WTC11 (cell line): ENCODE results near the gene PNMA6A. TPM values are rescaled to one million over a fixed set of nuclear protein-coding genes. Genes with fewer than 3 reads are reported as not detected.

Experiments
- ATAC-seq: fragments of 200-7000 bp; cut with Tn5 transposase; 2 replicates; pipeline ENCODE4 v1.10.0; 2021; ENCODE audit warnings: mild to moderate bottlenecking, moderate library complexity
- CTCF ChIA-PET: fragments of 300-600 bp; sonication (Branson Sonifier 250); formaldehyde crosslinking; loops from one replicate; lab custom pipeline; 2021; ENCODE audit warnings: antibody characterized with exemption; lab: Charles Lee
- POLR2A ChIA-PET: fragments of 350-600 bp; sonication (Branson Sonifier 250); formaldehyde crosslinking; loops from one replicate; lab custom pipeline; 2021; ENCODE audit warnings: antibody characterized with exemption; lab: Charles Lee
- DNase-seq: peaks from one replicate; pipeline ENCODE4 v3.0.0; 2021; ENCODE audit warnings: low spot score
- H3K27ac Mint-ChIP-seq: 2 replicates; pipeline ENCODE4 v1.8.0; 2021; ENCODE audit warnings: mixed read lengths
- H3K27me3 Mint-ChIP-seq: 2 replicates; pipeline ENCODE4 v1.8.0; 2021; ENCODE audit warnings: low read depth, mild to moderate bottlenecking, moderate library complexity, mixed read lengths
- H3K36me3 Mint-ChIP-seq: 2 replicates; pipeline ENCODE4 v1.8.0; 2021; ENCODE audit warnings: mixed read lengths
- H3K4me1 Mint-ChIP-seq: 2 replicates; pipeline ENCODE4 v1.8.0; 2022; ENCODE audit warnings: mixed read lengths
- H3K4me3 Mint-ChIP-seq: 2 replicates; pipeline ENCODE4 v1.8.0; 2021; ENCODE audit warnings: mild to moderate bottlenecking, moderate library complexity, mixed read lengths
- H3K9me3 Mint-ChIP-seq: 2 replicates; pipeline ENCODE4 v1.8.0; 2021; ENCODE audit warnings: mixed read lengths
- EMX1 ChIP-seq: fragments of 250-450 bp; sonication (Bioruptor Pico); IDR thresholded peaks from 2 replicates; pipeline ENCODE4 v1.8.0; 2021; ENCODE audit warnings: mild to moderate bottlenecking
- GABPB1 ChIP-seq: sonication (generic); formaldehyde crosslinking; IDR thresholded peaks from 2 replicates; pipeline ENCODE4 v1.8.1; 2023; ENCODE audit warnings: mild to moderate bottlenecking, missing genetic modification reagents
- MYBL2 ChIP-seq: sonication (generic); formaldehyde crosslinking; IDR thresholded peaks from 2 replicates; pipeline ENCODE4 v1.8.1; 2023; ENCODE audit warnings: mild to moderate bottlenecking, moderate library complexity, missing genetic modification reagents
- NFE2L1 ChIP-seq: sonication (generic); formaldehyde crosslinking; IDR thresholded peaks from 2 replicates; pipeline ENCODE4 v1.8.1; 2023; ENCODE audit warnings: missing genetic modification reagents
- NR1H2 ChIP-seq: sonication (generic); formaldehyde crosslinking; IDR thresholded peaks from 2 replicates; pipeline ENCODE4 v1.9.0; 2021; ENCODE audit warnings: mild to moderate bottlenecking, moderate library complexity, missing genetic modification reagents
- SOX15 ChIP-seq: fragments of 250-450 bp; sonication (Bioruptor Pico); IDR thresholded peaks from 2 replicates; pipeline ENCODE4 v1.9.0; 2021; ENCODE audit warnings: mild to moderate bottlenecking
- ZNF396 ChIP-seq: fragments of 250-450 bp; sonication (Bioruptor Pico); IDR thresholded peaks from 2 replicates; pipeline ENCODE4 v1.8.0; 2021; ENCODE audit warnings: mild to moderate bottlenecking, moderate library complexity, borderline replicate concordance
- total RNA-seq: library from RNA; stranded (reverse); gene quantifications from 3 replicates; pipeline ENCODE4 v1.2.3, GENCODE V29; 2021
- TF ChIP-seq, protein P1 (sequence below): sonication (generic); formaldehyde crosslinking; IDR thresholded peaks from 2 replicates; pipeline ENCODE4 v1.8.1; 2023; ENCODE audit warnings: mild to moderate bottlenecking, moderate library complexity, missing genetic modification reagents
- TF ChIP-seq, protein P2 (sequence below): sonication (generic); formaldehyde crosslinking; IDR thresholded peaks from 2 replicates; pipeline ENCODE4 v1.8.1; 2022; ENCODE audit warnings: mild to moderate bottlenecking, moderate library complexity, missing genetic modification reagents
- TF ChIP-seq, protein P3 (sequence below): sonication (generic); formaldehyde crosslinking; IDR thresholded peaks from 2 replicates; pipeline ENCODE4 v1.8.1; 2023; ENCODE audit warnings: mild to moderate bottlenecking, missing genetic modification reagents
- TF ChIP-seq, protein P4 (sequence below): sonication (generic); formaldehyde crosslinking; IDR thresholded peaks from 2 replicates; pipeline ENCODE4 v1.8.1; 2023; ENCODE audit warnings: mild to moderate bottlenecking, missing genetic modification reagents, moderate library complexity
- TF ChIP-seq, protein P5 (sequence below): sonication (generic); formaldehyde crosslinking; IDR thresholded peaks from 2 replicates; pipeline ENCODE4 v1.8.1; 2022; ENCODE audit warnings: low read depth, missing genetic modification reagents, borderline replicate concordance
- TF ChIP-seq, protein P6 (sequence below): fragments of 250-450 bp; sonication (Bioruptor Pico); conservative IDR thresholded peaks from 2 replicates; pipeline ENCODE4 v1.9.0; 2021; ENCODE audit warnings: mild to moderate bottlenecking
- TF ChIP-seq, protein P7 (sequence below): sonication (generic); formaldehyde crosslinking; conservative IDR thresholded peaks from 2 replicates; pipeline ENCODE4 v1.8.1; 2023; ENCODE audit warnings: mild to moderate bottlenecking, low read depth, missing genetic modification reagents, moderate library complexity
- TF ChIP-seq, protein P8 (sequence below): sonication (generic); formaldehyde crosslinking; IDR thresholded peaks from 2 replicates; pipeline ENCODE4 v1.8.1; 2022; ENCODE audit warnings: missing genetic modification reagents, borderline replicate concordance
- TF ChIP-seq, protein P9 (sequence below): sonication (generic); formaldehyde crosslinking; IDR thresholded peaks from 2 replicates; pipeline ENCODE4 v1.8.0; 2022; ENCODE audit warnings: missing genetic modification reagents

The PNMA6A gene
- total RNA-seq, 1 experiment from 2014 or later = 4.4 TPM

DNA sequence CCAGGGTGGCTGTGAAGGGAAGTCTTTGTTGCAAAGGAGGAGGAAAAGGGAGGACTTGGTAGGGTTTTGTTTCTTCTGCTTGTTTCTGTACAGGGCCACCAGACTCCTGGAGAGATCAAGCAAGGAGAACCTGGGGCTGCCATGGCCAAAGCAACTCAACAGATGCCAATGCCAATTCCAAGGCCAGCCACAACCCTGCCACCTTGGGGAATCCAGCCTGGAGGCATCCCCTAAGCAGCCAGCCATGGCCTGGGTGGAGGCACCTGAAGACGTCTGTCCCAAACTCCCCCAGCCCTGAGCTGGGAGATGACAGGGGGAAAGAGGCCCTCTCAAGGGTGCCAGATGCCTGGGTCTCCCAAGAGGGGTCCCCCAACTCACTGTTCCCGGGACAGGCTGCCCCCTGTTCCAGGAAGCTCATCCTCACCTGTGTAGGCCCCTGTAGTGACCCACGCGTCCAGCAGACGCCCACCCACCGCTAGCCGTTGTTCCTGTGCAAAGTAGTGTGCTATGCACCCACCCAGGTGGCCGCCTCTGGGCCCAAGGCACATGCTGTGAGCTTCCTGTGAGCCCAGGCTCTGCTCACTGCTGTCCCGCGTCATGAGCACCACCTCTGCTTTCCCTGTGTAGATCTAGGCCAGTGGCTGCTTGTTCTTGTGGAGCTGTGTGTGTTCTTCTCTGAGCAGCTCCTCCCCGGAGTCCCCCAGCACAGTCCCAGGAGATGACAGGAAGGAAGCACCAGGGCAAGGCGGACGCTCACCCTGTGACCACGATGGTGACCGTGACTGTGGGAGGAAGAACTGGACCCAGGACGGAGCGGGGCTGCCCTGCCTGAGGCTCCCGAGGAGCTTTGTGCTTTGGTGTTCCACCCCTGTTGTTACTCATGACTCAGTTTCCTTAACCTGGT is 12.8 kb upstream of the PNMA6A start:
- Mint-ChIP-seq H3K36me3 (no peaks in the 10 kb centered on the region), H3K4me1 (peaks cover 8% of the 10 kb centered on the region), H3K9me3 (no peaks in the 10 kb centered on the region), H3K27ac (no peak overlapping the region), H3K27me3 (peaks cover 28% of the 10 kb centered on the region), H3K4me3 (no peak overlapping the region)
- POLR2A ChIA-PET = no interaction called here
- CTCF ChIA-PET = no interaction called here
- no peak for ATAC-seq
- no peak for DNase-seq
- no peak for TF ChIP-seq SOX15 (CRISPR knock-in tag)
- no peak for TF ChIP-seq NR1H2 (CRISPR knock-in tag)
- TF ChIP-seq, protein P1, sequence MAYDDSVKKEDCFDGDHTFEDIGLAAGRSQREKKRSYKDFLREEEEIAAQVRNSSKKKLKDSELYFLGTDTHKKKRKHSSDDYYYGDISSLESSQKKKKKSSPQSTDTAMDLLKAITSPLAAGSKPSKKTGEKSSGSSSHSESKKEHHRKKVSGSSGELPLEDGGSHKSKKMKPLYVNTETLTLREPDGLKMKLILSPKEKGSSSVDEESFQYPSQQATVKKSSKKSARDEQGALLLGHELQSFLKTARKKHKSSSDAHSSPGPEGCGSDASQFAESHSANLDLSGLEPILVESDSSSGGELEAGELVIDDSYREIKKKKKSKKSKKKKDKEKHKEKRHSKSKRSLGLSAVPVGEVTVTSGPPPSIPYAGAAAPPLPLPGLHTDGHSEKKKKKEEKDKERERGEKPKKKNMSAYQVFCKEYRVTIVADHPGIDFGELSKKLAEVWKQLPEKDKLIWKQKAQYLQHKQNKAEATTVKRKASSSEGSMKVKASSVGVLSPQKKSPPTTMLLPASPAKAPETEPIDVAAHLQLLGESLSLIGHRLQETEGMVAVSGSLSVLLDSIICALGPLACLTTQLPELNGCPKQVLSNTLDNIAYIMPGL (CRISPR knock-in tag) = no peak
- no peak for TF ChIP-seq MYBL2
- TF ChIP-seq, protein P2, sequence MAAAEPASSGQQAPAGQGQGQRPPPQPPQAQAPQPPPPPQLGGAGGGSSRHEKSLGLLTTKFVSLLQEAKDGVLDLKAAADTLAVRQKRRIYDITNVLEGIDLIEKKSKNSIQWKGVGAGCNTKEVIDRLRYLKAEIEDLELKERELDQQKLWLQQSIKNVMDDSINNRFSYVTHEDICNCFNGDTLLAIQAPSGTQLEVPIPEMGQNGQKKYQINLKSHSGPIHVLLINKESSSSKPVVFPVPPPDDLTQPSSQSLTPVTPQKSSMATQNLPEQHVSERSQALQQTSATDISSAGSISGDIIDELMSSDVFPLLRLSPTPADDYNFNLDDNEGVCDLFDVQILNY = no peak
- TF ChIP-seq, protein P3, sequence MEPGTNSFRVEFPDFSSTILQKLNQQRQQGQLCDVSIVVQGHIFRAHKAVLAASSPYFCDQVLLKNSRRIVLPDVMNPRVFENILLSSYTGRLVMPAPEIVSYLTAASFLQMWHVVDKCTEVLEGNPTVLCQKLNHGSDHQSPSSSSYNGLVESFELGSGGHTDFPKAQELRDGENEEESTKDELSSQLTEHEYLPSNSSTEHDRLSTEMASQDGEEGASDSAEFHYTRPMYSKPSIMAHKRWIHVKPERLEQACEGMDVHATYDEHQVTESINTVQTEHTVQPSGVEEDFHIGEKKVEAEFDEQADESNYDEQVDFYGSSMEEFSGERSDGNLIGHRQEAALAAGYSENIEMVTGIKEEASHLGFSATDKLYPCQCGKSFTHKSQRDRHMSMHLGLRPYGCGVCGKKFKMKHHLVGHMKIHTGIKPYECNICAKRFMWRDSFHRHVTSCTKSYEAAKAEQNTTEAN = no peak
- TF ChIP-seq ZNF396 (CRISPR knock-in tag) = no peak
- no peak for TF ChIP-seq GABPB1
- no peak for TF ChIP-seq NFE2L1
- TF ChIP-seq, protein P4, sequence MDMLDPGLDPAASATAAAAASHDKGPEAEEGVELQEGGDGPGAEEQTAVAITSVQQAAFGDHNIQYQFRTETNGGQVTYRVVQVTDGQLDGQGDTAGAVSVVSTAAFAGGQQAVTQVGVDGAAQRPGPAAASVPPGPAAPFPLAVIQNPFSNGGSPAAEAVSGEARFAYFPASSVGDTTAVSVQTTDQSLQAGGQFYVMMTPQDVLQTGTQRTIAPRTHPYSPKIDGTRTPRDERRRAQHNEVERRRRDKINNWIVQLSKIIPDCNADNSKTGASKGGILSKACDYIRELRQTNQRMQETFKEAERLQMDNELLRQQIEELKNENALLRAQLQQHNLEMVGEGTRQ (CRISPR knock-in tag) = no peak
- no peak for TF ChIP-seq EMX1 (CRISPR knock-in tag)
- TF ChIP-seq, protein P5, sequence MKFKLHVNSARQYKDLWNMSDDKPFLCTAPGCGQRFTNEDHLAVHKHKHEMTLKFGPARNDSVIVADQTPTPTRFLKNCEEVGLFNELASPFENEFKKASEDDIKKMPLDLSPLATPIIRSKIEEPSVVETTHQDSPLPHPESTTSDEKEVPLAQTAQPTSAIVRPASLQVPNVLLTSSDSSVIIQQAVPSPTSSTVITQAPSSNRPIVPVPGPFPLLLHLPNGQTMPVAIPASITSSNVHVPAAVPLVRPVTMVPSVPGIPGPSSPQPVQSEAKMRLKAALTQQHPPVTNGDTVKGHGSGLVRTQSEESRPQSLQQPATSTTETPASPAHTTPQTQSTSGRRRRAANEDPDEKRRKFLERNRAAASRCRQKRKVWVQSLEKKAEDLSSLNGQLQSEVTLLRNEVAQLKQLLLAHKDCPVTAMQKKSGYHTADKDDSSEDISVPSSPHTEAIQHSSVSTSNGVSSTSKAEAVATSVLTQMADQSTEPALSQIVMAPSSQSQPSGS = no peak
- TF ChIP-seq, protein P6, sequence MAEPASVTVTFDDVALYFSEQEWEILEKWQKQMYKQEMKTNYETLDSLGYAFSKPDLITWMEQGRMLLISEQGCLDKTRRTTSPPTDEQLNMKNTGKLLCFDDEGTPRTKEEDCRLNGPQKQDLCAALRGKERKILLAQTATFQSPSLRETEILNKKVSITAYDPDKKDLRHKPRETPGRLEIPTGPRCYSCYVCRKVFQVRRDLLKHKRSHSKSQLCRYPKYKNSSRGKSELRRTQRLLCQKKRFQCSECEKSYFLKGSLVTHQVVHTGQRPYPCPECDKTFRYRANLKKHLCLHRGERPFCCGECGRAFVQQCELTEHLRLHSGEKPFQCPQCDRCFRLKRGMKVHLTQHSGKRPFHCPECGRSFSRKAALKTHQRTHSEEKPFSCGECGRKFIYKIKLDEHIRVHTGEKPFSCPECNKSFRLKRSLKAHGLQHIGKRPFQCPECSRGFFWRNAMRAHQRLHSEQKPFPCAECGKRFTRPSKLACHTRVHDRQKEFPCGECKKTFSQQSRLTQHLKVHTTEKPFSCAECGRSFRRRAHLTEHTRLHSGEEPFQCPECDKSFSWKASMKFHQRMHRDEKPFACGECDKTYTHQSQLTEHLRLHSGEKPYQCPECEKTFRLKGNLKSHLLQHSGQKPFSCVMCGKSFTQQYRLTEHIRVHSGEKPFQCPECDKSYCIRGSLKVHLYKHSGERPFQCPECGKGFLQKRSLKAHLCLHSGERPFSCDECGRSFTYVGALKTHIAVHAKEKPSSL (CRISPR knock-in tag) = no peak
- TF ChIP-seq, protein P7, sequence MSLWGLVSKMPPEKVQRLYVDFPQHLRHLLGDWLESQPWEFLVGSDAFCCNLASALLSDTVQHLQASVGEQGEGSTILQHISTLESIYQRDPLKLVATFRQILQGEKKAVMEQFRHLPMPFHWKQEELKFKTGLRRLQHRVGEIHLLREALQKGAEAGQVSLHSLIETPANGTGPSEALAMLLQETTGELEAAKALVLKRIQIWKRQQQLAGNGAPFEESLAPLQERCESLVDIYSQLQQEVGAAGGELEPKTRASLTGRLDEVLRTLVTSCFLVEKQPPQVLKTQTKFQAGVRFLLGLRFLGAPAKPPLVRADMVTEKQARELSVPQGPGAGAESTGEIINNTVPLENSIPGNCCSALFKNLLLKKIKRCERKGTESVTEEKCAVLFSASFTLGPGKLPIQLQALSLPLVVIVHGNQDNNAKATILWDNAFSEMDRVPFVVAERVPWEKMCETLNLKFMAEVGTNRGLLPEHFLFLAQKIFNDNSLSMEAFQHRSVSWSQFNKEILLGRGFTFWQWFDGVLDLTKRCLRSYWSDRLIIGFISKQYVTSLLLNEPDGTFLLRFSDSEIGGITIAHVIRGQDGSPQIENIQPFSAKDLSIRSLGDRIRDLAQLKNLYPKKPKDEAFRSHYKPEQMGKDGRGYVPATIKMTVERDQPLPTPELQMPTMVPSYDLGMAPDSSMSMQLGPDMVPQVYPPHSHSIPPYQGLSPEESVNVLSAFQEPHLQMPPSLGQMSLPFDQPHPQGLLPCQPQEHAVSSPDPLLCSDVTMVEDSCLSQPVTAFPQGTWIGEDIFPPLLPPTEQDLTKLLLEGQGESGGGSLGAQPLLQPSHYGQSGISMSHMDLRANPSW = no peak
- TF ChIP-seq, protein P8, sequence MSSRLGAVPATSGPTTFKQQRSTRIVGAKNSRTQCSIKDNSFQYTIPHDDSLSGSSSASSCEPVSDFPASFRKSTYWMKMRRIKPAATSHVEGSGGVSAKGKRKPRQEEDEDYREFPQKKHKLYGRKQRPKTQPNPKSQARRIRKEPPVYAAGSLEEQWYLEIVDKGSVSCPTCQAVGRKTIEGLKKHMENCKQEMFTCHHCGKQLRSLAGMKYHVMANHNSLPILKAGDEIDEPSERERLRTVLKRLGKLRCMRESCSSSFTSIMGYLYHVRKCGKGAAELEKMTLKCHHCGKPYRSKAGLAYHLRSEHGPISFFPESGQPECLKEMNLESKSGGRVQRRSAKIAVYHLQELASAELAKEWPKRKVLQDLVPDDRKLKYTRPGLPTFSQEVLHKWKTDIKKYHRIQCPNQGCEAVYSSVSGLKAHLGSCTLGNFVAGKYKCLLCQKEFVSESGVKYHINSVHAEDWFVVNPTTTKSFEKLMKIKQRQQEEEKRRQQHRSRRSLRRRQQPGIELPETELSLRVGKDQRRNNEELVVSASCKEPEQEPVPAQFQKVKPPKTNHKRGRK (CRISPR knock-in tag) = no peak
- TF ChIP-seq, protein P9, sequence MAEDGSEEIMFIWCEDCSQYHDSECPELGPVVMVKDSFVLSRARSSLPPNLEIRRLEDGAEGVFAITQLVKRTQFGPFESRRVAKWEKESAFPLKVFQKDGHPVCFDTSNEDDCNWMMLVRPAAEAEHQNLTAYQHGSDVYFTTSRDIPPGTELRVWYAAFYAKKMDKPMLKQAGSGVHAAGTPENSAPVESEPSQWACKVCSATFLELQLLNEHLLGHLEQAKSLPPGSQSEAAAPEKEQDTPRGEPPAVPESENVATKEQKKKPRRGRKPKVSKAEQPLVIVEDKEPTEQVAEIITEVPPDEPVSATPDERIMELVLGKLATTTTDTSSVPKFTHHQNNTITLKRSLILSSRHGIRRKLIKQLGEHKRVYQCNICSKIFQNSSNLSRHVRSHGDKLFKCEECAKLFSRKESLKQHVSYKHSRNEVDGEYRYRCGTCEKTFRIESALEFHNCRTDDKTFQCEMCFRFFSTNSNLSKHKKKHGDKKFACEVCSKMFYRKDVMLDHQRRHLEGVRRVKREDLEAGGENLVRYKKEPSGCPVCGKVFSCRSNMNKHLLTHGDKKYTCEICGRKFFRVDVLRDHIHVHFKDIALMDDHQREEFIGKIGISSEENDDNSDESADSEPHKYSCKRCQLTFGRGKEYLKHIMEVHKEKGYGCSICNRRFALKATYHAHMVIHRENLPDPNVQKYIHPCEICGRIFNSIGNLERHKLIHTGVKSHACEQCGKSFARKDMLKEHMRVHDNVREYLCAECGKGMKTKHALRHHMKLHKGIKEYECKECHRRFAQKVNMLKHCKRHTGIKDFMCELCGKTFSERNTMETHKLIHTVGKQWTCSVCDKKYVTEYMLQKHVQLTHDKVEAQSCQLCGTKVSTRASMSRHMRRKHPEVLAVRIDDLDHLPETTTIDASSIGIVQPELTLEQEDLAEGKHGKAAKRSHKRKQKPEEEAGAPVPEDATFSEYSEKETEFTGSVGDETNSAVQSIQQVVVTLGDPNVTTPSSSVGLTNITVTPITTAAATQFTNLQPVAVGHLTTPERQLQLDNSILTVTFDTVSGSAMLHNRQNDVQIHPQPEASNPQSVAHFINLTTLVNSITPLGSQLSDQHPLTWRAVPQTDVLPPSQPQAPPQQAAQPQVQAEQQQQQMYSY (CRISPR knock-in tag) = no peak
